ENCODE results near the gene MOSMO. TPM values are rescaled to one million over a fixed set of nuclear protein-coding genes. Genes with fewer than 3 reads are reported as not detected.
"Not testable (repeated sequence)": the region's sequence is repeated elsewhere in the genome, so short reads cannot be mapped to it uniquely, and the experiment has no call there.

The MOSMO gene
- total RNA-seq, 1 experiment from 2014 or later, result 24.4 TPM

DNA sequence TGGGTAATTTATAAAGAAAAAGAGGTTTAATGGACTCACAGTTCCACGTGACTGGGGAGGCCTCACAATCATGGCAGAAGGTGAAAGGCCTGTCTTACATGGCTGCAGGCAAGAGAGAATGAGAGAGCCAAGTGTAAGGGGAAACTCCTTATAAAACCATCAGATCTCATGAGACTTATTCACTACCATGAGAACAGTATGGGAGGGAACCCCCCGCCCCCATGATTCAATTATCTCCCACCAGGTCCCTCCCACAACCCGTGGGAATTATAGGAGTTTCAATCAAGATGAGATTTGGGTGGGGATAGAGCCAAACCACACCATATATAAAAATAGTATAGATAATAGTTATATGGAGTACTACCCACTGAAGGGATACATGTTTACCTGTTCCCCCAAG lies 36.0 kb downstream of the MOSMO start:
- not testable (repeated sequence) for DNase-seq (ENCODE audit: low read depth)

GRCh38 chr16:22045888-22046287 lies 38.0 kb downstream of the MOSMO start:
- DNase-seq (ENCODE audit: low read depth), result peak; percentile 30

- no peak for DNase-seq (ENCODE audit: low read depth)
Measured at GRCh38 chr16:22050963-22051362, 43.1 kb downstream of the MOSMO start.

- DNase-seq (ENCODE audit: low read depth), result no peak
Measured at GRCh38 chr16:22052980-22053379, 45.1 kb downstream of the MOSMO start.

DNA sequence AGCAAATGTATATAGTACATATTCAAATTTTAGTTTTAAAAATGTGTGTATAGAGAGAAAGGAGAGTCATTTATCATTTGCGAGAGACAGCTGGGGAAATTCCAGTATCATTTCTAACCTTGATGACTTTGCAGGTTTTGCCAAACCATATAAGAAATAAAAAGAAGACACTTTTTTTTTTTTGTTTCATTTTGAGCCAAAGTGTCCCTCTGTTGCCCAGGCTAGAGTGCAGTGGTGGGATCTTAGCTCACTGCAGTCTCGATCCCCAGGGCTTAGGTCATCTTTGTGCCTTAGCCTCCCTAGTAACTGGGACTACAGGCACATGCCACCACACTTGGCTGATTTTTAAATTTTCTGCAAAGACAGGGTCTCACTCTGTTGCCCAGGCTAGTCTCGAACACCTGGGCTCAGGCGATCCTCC lies 46.0 kb downstream of the MOSMO start:
- DNase-seq (ENCODE audit: low read depth), result no peak

DNA sequence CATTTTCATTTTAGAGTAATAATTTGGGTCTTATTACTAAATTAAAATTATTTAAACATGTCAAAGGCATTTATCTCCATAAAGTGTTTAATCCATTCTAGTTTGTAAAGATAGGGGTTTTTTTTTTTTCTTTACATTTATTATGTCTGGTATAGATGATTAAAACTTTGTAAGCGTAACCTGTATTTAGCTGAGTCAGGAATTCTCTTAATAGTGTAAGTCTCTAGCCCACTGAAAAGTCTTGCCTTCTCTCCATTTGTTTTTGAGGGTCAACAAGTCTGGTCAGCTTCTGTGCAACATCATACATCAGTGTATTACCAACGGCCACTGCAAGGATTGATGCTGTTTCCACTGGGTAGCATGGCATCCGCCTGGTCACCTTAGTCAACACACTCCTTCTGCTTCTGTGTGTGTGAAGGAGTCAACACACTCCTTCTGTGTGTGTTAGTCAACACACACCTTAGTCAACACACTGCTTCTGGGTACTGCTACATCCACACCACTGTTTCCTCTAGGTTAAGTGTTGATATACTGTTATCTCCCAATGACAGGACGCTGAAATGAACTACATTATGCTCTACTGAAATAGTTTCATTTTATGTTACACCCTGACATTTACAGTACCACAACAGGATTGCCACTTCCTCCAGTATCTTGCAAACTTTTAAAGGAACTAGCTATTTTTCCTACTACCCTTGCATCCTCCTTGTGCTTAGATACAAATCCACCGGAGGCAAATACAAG lies 47.1 kb downstream of the MOSMO start:
- no peak for DNase-seq (ENCODE audit: low read depth)

- no peak for DNase-seq (ENCODE audit: low read depth)
Measured at GRCh38 chr16:22055881-22056280, 48.0 kb downstream of the MOSMO start.

- DNase-seq (ENCODE audit: low read depth), result no peak
Measured at GRCh38 chr16:22063888-22064467, 56.1 kb downstream of the MOSMO start.

- DNase-seq (ENCODE audit: low read depth), result no peak
Measured at GRCh38 chr16:22065252-22065651, 57.3 kb downstream of the MOSMO start.

GRCh38 chr16:22070361-22071330 lies 62.7 kb downstream of the MOSMO start:
- peak; percentile 28 for DNase-seq (ENCODE audit: low read depth)

- no peak for DNase-seq (ENCODE audit: low read depth)
Measured at GRCh38 chr16:22071331-22071910, 63.5 kb downstream of the MOSMO start.

- no peak for DNase-seq (ENCODE audit: low read depth)
Measured at GRCh38 chr16:22073350-22073749, 65.4 kb downstream of the MOSMO start.

GRCh38 chr16:22075043-22075757 lies 67.3 kb downstream of the MOSMO start:
- DNase-seq (ENCODE audit: low read depth), result no peak

DNA sequence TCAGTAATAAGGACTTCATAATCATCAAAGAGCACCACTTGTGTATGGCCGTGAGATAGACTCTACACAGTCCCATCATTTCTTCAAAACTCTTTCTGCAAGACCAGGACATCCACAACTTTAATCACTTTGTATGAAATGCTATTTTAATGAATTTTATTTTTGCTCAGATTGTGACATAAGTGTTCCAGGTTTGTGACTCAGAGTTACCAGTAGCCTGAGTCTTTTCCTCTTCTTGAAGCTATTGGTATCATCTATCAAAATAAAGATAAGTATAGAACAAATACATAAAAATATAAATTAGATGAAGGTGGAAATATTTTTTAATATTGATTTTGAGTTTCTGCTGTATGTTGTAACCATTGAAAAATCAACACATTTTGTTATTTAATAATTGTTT lies 67.9 kb downstream of the MOSMO start:
- no peak for DNase-seq (ENCODE audit: low read depth)

DNA sequence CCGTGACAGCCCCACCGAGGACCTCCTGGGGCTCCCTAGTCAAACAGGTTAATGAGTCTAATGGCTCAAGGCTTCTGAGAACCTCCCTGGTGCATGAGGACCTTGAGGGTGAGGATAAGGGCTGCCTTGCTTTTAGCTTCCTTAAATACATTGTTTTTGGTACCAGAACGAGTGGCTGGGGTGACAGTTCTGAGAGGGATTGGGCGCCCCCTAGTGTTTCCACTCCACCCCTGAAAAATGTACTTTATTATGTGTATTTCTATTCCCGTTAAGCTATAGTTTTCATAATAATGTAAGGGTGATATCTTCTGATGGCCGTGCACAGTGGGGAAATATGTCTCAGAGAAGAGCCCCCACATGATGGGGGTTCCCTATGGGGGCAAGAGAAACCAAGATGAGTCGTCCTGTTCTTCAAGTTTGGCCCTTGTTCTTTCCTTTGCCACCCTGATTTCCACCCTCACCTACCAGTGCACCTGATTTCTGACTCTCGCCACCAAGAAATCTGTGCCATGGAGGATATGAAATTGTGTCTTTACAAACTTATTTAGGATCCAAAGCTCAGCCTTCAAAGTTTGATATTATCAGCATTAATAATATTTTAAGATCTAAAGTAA lies 69.9 kb downstream of the MOSMO start:
- peak; percentile 58 for DNase-seq (ENCODE audit: low read depth)

GRCh38 chr16:22078656-22079055 lies 70.7 kb downstream of the MOSMO start:
- DNase-seq (ENCODE audit: low read depth), result no peak

GRCh38 chr16:22081050-22081449 lies 73.1 kb downstream of the MOSMO start:
- DNase-seq (ENCODE audit: low read depth), result no peak

DNA sequence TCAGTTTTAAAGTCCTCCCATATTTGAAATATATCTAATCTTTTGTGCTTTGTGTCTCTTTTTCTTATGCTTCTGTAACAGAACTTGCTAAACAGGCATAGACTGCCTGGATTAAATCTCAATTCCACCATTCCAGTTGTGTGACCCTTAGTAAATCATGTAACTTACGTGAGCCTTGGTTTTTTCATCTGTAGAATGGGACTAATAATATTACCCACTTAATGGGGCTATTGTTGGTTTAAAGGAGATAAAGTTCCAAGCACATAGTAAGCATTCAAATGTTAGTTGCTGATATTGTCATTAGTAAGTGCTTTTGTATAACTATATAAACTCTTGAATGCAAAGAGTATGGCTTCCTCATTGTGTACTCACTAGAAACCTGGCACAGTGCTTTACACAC lies 78.5 kb downstream of the MOSMO start:
- no peak for DNase-seq (ENCODE audit: low read depth)

- no peak for DNase-seq (ENCODE audit: low read depth)
Measured at GRCh38 chr16:22088642-22089041, 80.7 kb downstream of the MOSMO start.

GRCh38 chr16:22089910-22090309 lies 82.0 kb downstream of the MOSMO start:
- DNase-seq (ENCODE audit: low read depth), result no peak

DNA sequence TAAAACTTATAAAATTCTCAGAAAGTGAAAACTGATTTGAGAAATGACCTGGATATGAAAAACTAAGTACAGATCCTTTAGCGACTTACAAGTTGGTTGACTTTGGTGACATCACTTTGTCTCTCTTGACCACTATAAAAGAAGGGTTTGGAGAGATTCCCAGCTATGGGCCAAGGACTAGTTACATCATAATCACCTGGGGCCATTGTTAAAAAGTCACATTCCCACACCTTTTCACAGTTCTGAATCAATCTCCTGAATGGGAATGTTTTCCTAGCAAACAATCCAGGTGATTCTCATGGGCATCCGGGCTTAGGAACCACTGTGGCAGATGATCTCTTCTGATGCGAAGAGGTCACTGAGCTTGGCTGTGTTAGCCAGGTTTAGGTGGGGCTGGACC lies 83.8 kb downstream of the MOSMO start:
- no peak for DNase-seq (ENCODE audit: low read depth)

Data from LHCN-M2 (cell line).